IPS-15b (cell line): ENCODE measurements around the gene PRKACA.

Experiments
- H3K27me3 ChIP-seq: one replicate; pipeline ENCODE4 v1.6.1; 2013; ENCODE audit warnings: low read length; ENCODE audit not compliant: control insufficient read depth, insufficient read depth
- H3K36me3 ChIP-seq: one replicate; pipeline ENCODE4 v1.6.1; 2013; ENCODE audit warnings: low read length; ENCODE audit not compliant: control insufficient read depth, insufficient read depth
- H3K4me1 ChIP-seq: one replicate; pipeline ENCODE4 v1.6.1; 2013; ENCODE audit warnings: mild to moderate bottlenecking, low read length; ENCODE audit not compliant: control insufficient read depth, insufficient read depth
- H3K4me3 ChIP-seq: one replicate; pipeline ENCODE4 v1.5.1; 2013; ENCODE audit warnings: low read depth, low read length
- H3K9ac ChIP-seq: one replicate; pipeline ENCODE4 v1.6.1; 2013; ENCODE audit warnings: low read depth, mild to moderate bottlenecking, low read length
- H3K9me3 ChIP-seq: one replicate; pipeline ENCODE4 v1.6.1; 2013; ENCODE audit warnings: mild to moderate bottlenecking, low read length; ENCODE audit not compliant: control insufficient read depth, insufficient read depth

Gene PRKACA

DNA sequence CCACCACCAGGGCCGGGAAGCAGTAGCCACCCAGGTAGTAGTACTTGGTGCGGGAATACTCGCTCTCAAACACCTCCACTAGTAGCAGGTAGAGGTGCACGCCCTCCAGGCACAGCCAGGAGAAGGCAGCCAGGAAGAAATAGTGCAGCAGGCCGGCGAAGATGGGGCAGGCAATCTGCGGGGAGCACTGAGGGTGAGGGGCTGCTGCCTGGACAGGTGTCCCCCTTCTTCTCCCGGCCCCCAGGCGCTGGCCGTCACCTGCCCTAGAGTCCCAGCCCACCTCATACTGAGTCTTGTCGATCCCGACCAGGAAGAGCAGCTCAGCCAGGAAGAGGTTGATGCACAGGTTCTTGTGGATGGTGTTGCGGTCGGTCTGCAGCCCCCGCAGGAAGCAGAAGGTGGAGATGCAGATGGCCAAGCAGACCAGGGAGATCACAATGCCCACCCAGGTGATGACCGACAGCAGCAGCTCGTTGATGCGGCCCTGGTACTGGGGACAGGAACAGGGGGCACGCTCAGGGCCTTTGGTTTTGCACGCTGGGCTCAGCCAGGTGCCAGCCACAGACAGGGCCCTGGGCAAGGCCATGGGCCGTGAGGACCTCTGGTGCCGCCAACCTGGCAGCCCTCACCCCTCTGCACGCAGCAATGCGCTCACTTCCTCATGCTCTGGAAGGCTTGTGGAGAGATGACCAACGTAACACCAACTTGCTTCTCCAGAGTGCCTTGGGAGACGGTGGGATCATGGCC, 39.6 kb upstream of the PRKACA start:
- no peaks in the 10 kb centered on the region for H3K4me1 ChIP-seq
- H3K36me3 ChIP-seq: peaks cover 88% of the 10 kb centered on the region
- no peaks in the 10 kb centered on the region for H3K9me3 ChIP-seq
- no peaks in the 10 kb centered on the region for H3K27me3 ChIP-seq
- H3K4me3 ChIP-seq: no peak overlapping the region
- H3K9ac ChIP-seq: no peak overlapping the region

DNA sequence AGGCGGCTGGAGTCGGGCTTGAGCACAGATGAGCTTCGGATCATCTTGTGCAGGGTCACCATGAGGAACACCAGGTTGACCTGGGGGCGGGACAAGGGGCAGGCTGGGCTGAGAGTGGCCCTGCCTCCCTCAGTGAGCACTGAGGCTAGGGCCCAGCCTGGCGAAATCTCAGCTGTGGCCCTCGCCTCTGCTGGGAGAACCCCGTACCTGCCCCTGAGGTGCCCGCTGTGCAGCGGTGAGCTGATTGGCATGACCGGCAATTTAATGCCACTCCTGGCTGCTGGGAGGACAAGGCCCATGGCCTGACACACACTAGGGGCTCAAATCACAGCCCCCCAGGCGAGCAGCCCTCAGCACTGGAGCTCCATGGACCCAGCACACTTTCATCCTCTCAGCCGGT, 38.6 kb upstream of the PRKACA start:
- no peak overlapping the region for H3K9ac ChIP-seq
- peaks cover 86% of the 10 kb centered on the region for H3K36me3 ChIP-seq
- no peak overlapping the region for H3K4me3 ChIP-seq
- H3K27me3 ChIP-seq: no peaks in the 10 kb centered on the region
- no peaks in the 10 kb centered on the region for H3K9me3 ChIP-seq
- no peaks in the 10 kb centered on the region for H3K4me1 ChIP-seq

DNA sequence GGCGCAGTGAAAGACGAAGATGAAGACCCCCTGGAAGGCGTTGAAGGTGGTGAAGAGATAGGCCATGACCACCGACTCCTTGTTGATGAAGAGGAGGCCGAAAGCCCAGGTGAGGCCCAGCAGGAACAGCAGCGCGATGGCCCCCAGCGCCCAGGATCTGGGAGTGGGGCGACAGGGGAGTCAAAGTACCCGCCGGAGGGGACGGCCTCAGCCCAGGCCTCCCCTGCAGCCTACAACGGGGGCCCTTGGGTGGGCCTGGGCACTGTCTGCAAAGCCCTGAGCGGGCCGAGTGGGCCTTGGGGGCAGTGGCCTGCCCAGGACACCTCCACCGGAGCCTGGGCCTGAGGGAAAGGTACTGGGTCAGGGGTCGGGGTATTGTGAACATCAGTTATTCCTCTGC, 37.8 kb upstream of the PRKACA start:
- H3K27me3 ChIP-seq: no peaks in the 10 kb centered on the region
- H3K4me3 ChIP-seq: no peak overlapping the region
- H3K36me3 ChIP-seq: peaks cover 82% of the 10 kb centered on the region
- H3K4me1 ChIP-seq: no peaks in the 10 kb centered on the region
- H3K9me3 ChIP-seq: no peaks in the 10 kb centered on the region
- no peak overlapping the region for H3K9ac ChIP-seq

DNA sequence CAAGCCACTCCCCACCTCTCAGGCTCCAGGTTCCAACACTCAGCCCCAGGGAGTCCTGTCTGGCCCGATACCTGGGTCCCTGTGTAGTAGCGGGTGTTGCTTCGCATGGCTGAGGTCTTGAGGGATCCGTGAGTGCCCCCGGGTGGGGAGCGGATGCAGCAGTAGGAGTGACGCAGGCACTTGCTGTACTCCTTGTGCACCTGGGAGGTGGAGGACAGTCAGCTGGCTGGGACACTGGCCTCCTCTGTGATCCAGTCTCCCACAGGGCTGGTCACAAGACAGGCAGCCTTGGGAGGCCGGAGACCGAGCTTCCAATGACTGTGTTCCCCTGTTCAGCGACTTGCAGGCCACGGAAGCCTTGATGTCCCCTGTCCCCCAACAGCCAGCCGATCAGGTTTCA, 35.2 kb upstream of the PRKACA start:
- Histone ChIP-seq H3K9me3 (no peaks in the 10 kb centered on the region), H3K4me1 (peaks cover 9% of the 10 kb centered on the region), H3K36me3 (peaks cover 55% of the 10 kb centered on the region), H3K9ac (no peak overlapping the region), H3K4me3 (no peak overlapping the region), H3K27me3 (no peaks in the 10 kb centered on the region)

DNA sequence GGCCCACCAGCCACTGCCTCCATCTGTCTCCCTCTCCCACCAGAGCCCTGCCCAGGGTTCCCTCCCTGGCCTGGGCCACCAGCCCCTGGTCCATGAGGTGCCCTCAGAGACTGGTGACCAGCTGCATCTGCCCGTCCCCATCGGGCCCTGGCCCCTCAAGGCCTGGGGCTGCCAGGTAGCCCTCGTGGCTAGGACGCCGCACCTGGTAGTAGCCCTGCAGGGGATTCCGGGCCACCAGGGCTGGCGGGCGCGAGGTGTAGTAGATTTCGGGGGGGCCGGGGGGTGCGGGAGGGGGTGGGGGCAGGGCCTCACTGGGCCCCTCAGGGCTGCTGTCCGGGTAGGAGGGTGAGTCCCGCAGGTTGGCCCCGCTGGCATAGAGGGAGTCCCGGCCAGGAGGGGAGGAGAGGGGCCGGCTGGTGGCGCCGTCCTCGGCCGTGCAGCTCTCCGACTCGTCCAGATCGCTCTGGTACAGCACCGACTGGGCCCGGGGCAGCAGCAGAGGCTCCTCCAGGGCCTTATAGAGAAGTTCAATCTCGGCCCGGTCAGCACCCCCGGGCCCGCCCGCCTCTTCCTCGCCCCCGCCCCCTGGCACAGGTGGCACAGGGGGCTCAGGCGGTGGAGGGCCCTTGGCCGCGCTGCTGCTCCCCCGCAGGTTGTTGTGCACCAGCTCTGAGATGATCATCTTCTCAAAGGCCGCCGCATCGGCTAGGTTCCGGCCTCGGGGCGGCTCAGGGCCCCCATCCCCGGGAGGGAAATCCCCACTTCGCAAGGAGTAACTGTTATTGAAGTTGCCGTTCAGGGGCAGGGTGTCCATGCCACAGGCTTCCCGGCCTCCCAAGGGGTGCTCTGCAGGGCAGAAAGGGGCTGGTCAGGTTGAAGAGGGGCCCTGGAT, 33.5 kb upstream of the PRKACA start:
- Histone ChIP-seq H3K4me3 (no peak overlapping the region), H3K4me1 (peaks cover 9% of the 10 kb centered on the region), H3K36me3 (peaks cover 39% of the 10 kb centered on the region), H3K9ac (no peak overlapping the region), H3K27me3 (no peaks in the 10 kb centered on the region), H3K9me3 (no peaks in the 10 kb centered on the region)

DNA sequence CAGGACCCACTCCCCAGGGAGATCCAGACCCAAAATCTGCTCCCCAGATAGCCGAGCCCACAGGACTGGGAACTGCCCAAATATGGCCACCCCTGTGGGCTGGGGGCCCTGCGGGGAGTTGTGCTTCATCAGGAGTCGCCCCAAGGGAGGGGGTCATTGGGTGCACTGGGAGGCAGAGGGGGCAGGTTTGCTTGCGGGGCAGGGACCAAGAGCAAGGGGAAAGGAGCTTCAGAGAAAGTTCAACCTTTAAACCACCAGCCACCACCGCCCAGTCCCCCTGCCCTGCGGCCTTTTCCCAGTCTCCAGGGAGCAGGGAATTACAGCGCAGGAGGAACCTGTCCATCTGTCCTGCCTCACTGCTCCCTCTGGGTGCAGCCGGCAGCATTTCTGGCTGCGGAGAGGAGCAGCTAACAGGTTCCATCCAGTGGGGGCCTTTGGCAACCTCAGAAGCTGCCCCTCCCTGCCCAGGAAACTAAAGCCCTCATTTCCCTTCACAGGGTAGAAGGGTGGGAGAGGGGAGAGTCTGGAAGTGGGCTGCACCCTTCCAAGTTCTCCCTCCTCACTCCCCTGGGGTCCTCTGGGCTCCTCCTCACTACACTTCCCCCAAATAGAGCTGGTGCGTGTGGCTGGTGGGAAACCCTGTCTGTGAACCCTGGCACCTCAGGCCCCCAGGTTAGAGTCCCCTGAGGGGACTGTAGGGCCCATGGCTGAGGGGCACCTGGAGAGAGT, 32.6 kb upstream of the PRKACA start:
- no peaks in the 10 kb centered on the region for H3K27me3 ChIP-seq
- H3K4me3 ChIP-seq: no peak overlapping the region
- H3K9ac ChIP-seq: peak overlapping the region; percentile 37
- no peaks in the 10 kb centered on the region for H3K9me3 ChIP-seq
- peaks cover 9% of the 10 kb centered on the region for H3K4me1 ChIP-seq
- peaks cover 31% of the 10 kb centered on the region for H3K36me3 ChIP-seq

DNA sequence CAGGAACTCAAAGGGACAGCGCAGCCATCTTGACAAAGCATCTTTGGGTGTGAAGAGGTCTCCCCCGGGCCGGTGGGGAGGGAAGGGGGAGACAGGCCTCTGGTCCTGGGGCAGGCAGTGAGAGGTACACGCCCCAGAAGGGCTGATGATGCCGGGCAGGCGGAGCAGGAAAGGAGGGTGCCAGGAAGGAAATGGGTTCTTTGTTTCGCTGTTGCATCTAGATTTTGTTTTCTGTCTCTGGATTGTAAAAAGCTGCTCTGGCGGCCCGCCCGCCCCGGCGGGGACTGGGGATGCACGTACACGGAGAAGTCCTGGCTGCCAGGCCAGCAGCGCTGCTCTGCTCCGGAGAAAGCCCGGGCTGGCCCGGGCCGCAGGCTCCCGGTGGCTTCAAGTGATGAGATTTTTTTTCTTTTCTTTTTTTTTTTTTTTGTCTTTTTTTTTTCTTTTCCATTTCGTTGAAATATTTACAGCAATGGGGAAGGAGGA, 32.0 kb upstream of the PRKACA start:
- Histone ChIP-seq H3K4me1 (peaks cover 9% of the 10 kb centered on the region), H3K9ac (peak overlapping the region; percentile 54), H3K27me3 (no peaks in the 10 kb centered on the region), H3K36me3 (peaks cover 26% of the 10 kb centered on the region), H3K9me3 (no peaks in the 10 kb centered on the region), H3K4me3 (no peak overlapping the region)

DNA sequence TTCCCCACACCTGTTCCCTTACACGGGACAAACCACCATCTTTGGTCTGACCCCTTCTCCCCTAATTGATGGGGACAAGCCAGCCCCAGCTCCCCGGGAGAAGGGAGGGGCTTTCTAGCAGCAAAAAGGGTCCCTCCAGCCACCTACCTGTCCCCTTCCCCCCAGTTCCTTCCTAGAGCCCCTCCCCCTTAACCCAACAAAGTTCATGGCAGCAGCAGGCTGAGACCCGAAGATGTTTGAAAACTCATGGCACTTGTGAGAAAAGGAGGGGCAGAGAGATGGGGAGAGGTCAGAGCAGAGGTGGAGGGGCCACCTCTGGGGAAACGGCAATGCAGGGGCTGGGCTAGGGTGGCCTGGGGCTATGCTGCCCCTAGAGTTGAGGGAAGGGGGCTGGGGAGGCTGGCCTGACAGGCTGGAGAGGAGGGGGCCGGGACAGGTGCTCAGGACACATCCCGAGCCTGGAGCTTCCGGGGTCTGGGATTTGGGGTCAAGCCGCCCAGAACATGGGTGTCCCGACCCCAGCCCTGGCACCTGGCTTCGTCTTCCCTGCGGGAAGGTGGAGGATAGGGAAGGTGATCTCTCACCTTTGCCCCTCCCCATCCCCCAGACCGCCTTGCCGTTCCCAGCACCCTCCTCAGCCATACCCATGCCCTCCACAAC, 31.3 kb upstream of the PRKACA start:
- Histone ChIP-seq H3K4me3 (no peak overlapping the region), H3K4me1 (peaks cover 9% of the 10 kb centered on the region), H3K27me3 (no peaks in the 10 kb centered on the region), H3K36me3 (peaks cover 22% of the 10 kb centered on the region), H3K9ac (peak overlapping the region; percentile 54), H3K9me3 (no peaks in the 10 kb centered on the region)

DNA sequence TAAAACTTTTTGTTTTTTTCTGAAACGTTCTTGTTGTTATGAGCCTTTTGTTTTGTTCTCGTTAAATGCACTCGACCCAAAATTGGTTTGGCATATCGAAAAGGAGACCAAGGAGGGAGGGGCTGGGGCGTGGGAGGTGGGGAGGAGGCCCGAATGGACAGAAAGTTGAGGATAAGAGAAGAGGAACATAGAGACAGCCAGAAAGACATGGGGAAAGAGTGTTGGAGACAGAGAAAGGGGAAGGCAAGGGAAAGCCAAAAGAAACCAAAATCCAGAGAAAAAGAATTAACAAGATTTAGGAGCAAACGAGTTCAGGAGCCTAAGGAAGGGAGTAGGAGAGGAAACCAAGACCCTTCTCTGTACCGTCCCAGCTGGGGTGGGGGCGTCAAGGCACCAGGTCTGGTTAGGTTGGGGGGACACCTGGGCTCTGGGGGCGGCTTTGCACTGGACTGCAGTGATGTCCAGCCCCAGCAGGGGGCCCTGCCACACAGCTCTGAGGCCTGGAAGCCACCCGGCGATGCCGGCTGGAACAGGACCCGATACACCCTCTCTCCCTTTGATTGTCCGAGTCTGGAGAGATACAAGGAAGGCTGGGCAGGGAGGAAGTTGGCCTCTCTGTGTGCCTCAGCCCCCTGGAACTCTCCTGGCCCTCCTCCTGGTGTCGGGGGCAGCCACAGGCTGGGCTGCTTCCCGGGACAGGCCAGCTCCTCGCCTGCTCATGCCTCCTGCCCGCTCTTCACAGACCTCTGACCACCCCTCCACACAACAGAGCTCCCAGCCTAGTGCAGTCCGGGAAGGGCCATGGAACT, 30.4 kb upstream of the PRKACA start:
- H3K36me3 ChIP-seq: peaks cover 19% of the 10 kb centered on the region
- no peaks in the 10 kb centered on the region for H3K27me3 ChIP-seq
- no peak overlapping the region for H3K4me3 ChIP-seq
- peak overlapping the region; percentile 32 for H3K9ac ChIP-seq
- H3K9me3 ChIP-seq: no peaks in the 10 kb centered on the region
- H3K4me1 ChIP-seq: peaks cover 9% of the 10 kb centered on the region

DNA sequence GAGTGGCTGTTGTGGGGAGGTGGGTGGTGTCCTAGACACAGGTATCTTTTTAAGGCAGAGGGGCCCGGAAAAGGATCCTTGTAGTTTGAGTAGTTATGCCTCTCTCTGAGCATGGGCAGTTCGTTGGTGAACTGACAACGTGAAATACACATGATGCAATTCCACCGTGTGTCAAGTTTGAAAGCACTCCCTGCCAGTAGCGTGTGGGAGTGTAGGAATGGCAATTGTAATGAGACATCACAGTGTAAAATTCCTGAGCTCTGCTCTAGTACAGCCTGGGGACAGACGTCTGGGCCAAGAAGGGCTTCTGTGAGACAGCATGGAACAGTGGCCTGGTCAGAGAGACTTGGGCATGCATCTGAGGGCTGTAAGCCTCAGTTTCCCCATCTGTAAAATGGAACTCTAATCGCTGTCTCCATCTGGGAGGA, 29.2 kb upstream of the PRKACA start:
- no peak overlapping the region for H3K4me3 ChIP-seq
- H3K9ac ChIP-seq: no peak overlapping the region
- H3K9me3 ChIP-seq: no peaks in the 10 kb centered on the region
- no peaks in the 10 kb centered on the region for H3K27me3 ChIP-seq
- peaks cover 8% of the 10 kb centered on the region for H3K36me3 ChIP-seq
- peaks cover 9% of the 10 kb centered on the region for H3K4me1 ChIP-seq
